SK-N-SH treated with all-trans-retinoic acid at 6 μM for 48 hours (cell line): Measurements from ENCODE around the gene ZNF792.

Source experiments
- SNAI2 ChIP-seq: fragments of 250-450 bp; sonication (Bioruptor Pico); IDR thresholded peaks from 2 replicates; pipeline ENCODE4 v1.5.0; 2020; ENCODE audit warnings: mild to moderate bottlenecking, moderate library complexity
- TCF4 ChIP-seq: fragments of 250-450 bp; sonication (Bioruptor Pico); IDR thresholded peaks from 2 replicates; pipeline ENCODE4 v1.8.0; 2021; ENCODE audit warnings: mild to moderate bottlenecking, moderate library complexity, borderline replicate concordance
- ZC3H10 ChIP-seq: fragments of 250-450 bp; sonication (Bioruptor Pico); IDR thresholded peaks from 2 replicates; pipeline ENCODE4 v1.5.1; 2021; ENCODE audit warnings: mild to moderate bottlenecking, moderate library complexity
- ZFP30 ChIP-seq: fragments of 450-650 bp; formaldehyde crosslinking; IDR thresholded peaks from 2 replicates; pipeline ENCODE4 v1.5.0; 2022; ENCODE audit warnings: mild to moderate bottlenecking, moderate library complexity
- ZNF565 ChIP-seq: fragments of 450-650 bp; formaldehyde crosslinking; conservative IDR thresholded peaks from 2 replicates; pipeline ENCODE4 v1.5.0; 2020; ENCODE audit warnings: low read depth, mild to moderate bottlenecking, moderate library complexity
- ZNF8 ChIP-seq: fragments of 450-650 bp; formaldehyde crosslinking; IDR thresholded peaks from 2 replicates; pipeline ENCODE4 v1.5.0; 2020; ENCODE audit warnings: mild to moderate bottlenecking, moderate library complexity
- TF ChIP-seq, protein P1 (sequence below): fragments of 250-450 bp; sonication (Bioruptor Pico); IDR thresholded peaks from 2 replicates; pipeline ENCODE4 v1.5.1; 2020; ENCODE audit warnings: low read depth, mild to moderate bottlenecking, moderate library complexity
- TF ChIP-seq, protein P2 (sequence below): fragments of 250-450 bp; sonication (Bioruptor Pico); IDR thresholded peaks from 2 replicates; pipeline ENCODE4 v1.8.0; 2020; ENCODE audit warnings: mild to moderate bottlenecking, moderate library complexity, borderline replicate concordance

DNA sequence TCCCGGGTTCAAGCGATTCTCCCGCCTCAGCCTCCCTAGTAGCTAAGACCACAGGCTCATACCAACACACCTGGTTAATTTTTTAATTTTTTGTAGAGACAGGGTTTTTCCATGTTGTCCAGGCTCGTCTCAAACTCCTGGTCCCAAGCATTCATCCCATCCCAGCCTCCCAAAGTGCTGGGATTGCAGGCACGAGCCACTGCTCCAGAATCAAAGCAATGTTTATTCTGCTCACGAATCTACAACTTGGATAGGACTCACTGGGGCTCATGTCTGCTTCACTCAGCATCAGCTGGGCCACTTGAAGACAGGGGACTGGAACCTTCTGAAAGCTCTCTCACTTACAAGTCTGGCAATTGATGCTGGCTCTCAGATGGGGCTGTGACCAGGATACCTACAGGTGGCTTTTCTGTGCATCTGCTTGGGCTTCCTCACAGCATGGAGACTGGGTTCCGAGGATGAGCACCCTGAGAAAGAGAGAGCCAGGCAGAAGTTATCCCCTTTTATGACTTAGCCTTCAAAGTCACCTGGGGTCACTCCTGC is 8.2 kb upstream of the ZNF792 start:
- TF ChIP-seq TCF4 (CRISPR knock-in tag), result no peak
- no peak for TF ChIP-seq ZFP30 (CRISPR knock-in tag)
- TF ChIP-seq SNAI2 (CRISPR knock-in tag), result no peak
- no peak for TF ChIP-seq ZNF565 (CRISPR knock-in tag)
- TF ChIP-seq ZNF8 (CRISPR knock-in tag), result no peak
- TF ChIP-seq, protein P1, sequence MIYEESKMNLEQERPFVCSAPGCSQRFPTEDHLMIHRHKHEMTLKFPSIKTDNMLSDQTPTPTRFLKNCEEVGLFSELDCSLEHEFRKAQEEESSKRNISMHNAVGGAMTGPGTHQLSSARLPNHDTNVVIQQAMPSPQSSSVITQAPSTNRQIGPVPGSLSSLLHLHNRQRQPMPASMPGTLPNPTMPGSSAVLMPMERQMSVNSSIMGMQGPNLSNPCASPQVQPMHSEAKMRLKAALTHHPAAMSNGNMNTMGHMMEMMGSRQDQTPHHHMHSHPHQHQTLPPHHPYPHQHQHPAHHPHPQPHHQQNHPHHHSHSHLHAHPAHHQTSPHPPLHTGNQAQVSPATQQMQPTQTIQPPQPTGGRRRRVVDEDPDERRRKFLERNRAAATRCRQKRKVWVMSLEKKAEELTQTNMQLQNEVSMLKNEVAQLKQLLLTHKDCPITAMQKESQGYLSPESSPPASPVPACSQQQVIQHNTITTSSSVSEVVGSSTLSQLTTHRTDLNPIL (CRISPR knock-in tag), result no peak
- no peak for TF ChIP-seq ZC3H10 (CRISPR knock-in tag)
- TF ChIP-seq, protein P2, sequence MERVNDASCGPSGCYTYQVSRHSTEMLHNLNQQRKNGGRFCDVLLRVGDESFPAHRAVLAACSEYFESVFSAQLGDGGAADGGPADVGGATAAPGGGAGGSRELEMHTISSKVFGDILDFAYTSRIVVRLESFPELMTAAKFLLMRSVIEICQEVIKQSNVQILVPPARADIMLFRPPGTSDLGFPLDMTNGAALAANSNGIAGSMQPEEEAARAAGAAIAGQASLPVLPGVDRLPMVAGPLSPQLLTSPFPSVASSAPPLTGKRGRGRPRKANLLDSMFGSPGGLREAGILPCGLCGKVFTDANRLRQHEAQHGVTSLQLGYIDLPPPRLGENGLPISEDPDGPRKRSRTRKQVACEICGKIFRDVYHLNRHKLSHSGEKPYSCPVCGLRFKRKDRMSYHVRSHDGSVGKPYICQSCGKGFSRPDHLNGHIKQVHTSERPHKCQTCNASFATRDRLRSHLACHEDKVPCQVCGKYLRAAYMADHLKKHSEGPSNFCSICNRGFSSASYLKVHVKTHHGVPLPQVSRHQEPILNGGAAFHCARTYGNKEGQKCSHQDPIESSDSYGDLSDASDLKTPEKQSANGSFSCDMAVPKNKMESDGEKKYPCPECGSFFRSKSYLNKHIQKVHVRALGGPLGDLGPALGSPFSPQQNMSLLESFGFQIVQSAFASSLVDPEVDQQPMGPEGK, result no peak
